Prostate gland (tissue), 2 donors: ENCODE data around the gene PLCB4. TPM values are rescaled to one million over a fixed set of nuclear protein-coding genes. Genes with fewer than 3 reads are reported as not detected.

ENCODE experiments used
- DNase-seq: peaks from one replicate; pipeline ENCODE4 v3.0.0-alpha.2; 2019; ENCODE audit warnings: low spot score
- H3K27ac ChIP-seq, 2 donors: fragments of 200-600 bp; sonication (generic); 2 replicates each; pipeline ENCODE4 v1.5.1; 2017 to 2019
- H3K27me3 ChIP-seq: fragments of 200-600 bp; sonication (generic); replicated peaks from 2 replicates; pipeline ENCODE4 v1.5.1; 2019; ENCODE audit not compliant: insufficient read depth
- H3K36me3 ChIP-seq, 2 donors: fragments of 200-600 bp; sonication (generic); 1 replicate in 1 of 2; 2 replicates in 1 of 2; pipeline versions ENCODE4 v1.5.1 to v1.8.1; 2017 to 2019
- H3K4me1 ChIP-seq: fragments of 200-600 bp; sonication (generic); replicated peaks from 2 replicates; pipeline ENCODE4 v1.5.1; 2019
- H3K4me3 ChIP-seq, 2 donors: fragments of 200-600 bp; sonication (generic); 2 replicates each; pipeline ENCODE4 v1.5.1; 2017 to 2019
- H3K9me3 ChIP-seq: fragments of 200-600 bp; sonication (generic); 2 replicates; pipeline ENCODE4 v1.5.1; 2017
- CTCF ChIP-seq, 4 experiments: fragments of 200-600 bp in 2 of 4; fragments of 450-650 bp in 2 of 4; sonication (generic) in 2 of 4; IDR thresholded peaks; 1 replicate in 3 of 4; 2 replicates in 1 of 4; pipeline ENCODE4 v1.5.1; 2016 to 2019; ENCODE audit warnings: antibody characterized with exemption in 4 of 4, mild to moderate bottlenecking in 2 of 4, moderate library complexity in 2 of 4
- POLR2A ChIP-seq: fragments of 450-650 bp; IDR thresholded peaks from one replicate; pipeline ENCODE4 v1.6.1; 2016; ENCODE audit warnings: antibody characterized with exemption, mild to moderate bottlenecking
- POLR2AphosphoS5 ChIP-seq: sonication (generic); formaldehyde crosslinking; IDR thresholded peaks from one replicate; pipeline ENCODE4 v1.6.1; 2017; ENCODE audit warnings: antibody characterized with exemption
- WGBS: methylation state at CpG from one replicate; pipeline ENCODE4 v1.1.5; 2018; 5-methylcytosine and 5-hydroxymethylcytosine counted together
- intact Hi-C: fragments of 100-400 bp; cut with DNase I; formaldehyde crosslinking; loops from one replicate; pipeline ENCODE4 v1.14.2; 2022
- total RNA-seq, 2 donors: library from RNA; depleted of rRNA; stranded (reverse); fragments of >200 nt; gene quantifications; one replicate each; pipeline ENCODE4 v1.1.0, GENCODE V29; 2016

PLCB4 gene
- total RNA-seq, 2 donors from 2014 or later: 9.1 to 11.6 TPM

GRCh38 chr20:9390441-9390840 lies 321.6 kb downstream of the PLCB4 start:
- no peak overlapping the region for H3K27ac ChIP-seq
- H3K4me3 ChIP-seq: no peak overlapping the region
- no peak for DNase-seq
- intact Hi-C loops: no loop called here
- 33% methylated on average over 3 of the region's 3 CpGs for WGBS
- no peaks in the 10 kb centered on the region for H3K36me3 ChIP-seq
- H3K4me1 ChIP-seq: no peaks in the 10 kb centered on the region
- TF ChIP-seq POLR2A (no peak), CTCF (IDR thresholded peaks at IDR 0.05) (no peak), POLR2AphosphoS5 (no peak)
- no peaks in the 10 kb centered on the region for H3K9me3 ChIP-seq
- no peaks in the 10 kb centered on the region for H3K27me3 ChIP-seq

- no peak overlapping the region for H3K27ac ChIP-seq
- H3K4me1 ChIP-seq: no peaks in the 10 kb centered on the region
- no peaks in the 10 kb centered on the region for H3K36me3 ChIP-seq
- no peak overlapping the region for H3K4me3 ChIP-seq
- TF ChIP-seq POLR2A (no peak), CTCF (IDR thresholded peaks at IDR 0.05) (peak in 3 of 4 experiments; percentile 26 to 59 (median 58)), POLR2AphosphoS5 (no peak)
- H3K27me3 ChIP-seq: no peaks in the 10 kb centered on the region
- DNase-seq: peak; percentile 39
- intact Hi-C loops: no loop called here
- no peaks in the 10 kb centered on the region for H3K9me3 ChIP-seq
- WGBS: 30% methylated on average over 4 of the region's 4 CpGs
Observed at GRCh38 chr20:9392892-9393857, 324.3 kb downstream of the PLCB4 start.

GRCh38 chr20:9395971-9396370 lies 327.1 kb downstream of the PLCB4 start:
- intact Hi-C loops: no loop called here

GRCh38 chr20:9397928-9398327 lies 329.0 kb downstream of the PLCB4 start:
- intact Hi-C loops: no loop called here
- whole genome bisulfite sequencing: 90% methylated on average over 8 of the region's 8 CpGs
- H3K9me3 ChIP-seq: no peaks in the 10 kb centered on the region
- DNase-seq: no peak
- no peaks in the 10 kb centered on the region for H3K36me3 ChIP-seq
- no peaks in the 10 kb centered on the region for H3K4me1 ChIP-seq
- TF ChIP-seq CTCF (IDR thresholded peaks at IDR 0.05) (no peak), POLR2A (no peak)
- no peak overlapping the region for H3K4me3 ChIP-seq
- H3K27ac ChIP-seq: no peak overlapping the region
- no peaks in the 10 kb centered on the region for H3K27me3 ChIP-seq

More at GRCh38 chr20:9395971-9396370, 327.1 kb downstream of the PLCB4 start:
- H3K4me3 ChIP-seq: no peak overlapping the region
- no peaks in the 10 kb centered on the region for H3K4me1 ChIP-seq
- no peak for DNase-seq
- H3K27ac ChIP-seq: no peak overlapping the region
- 73% methylated on average over 1 of the region's 1 CpG for WGBS
- no peaks in the 10 kb centered on the region for H3K9me3 ChIP-seq
- H3K27me3 ChIP-seq: no peaks in the 10 kb centered on the region
- TF ChIP-seq POLR2A (no peak), CTCF (IDR thresholded peaks at IDR 0.05) (no peak), POLR2AphosphoS5 (no peak)
- no peaks in the 10 kb centered on the region for H3K36me3 ChIP-seq

GRCh38 chr20:9398882-9399281 lies 330.0 kb downstream of the PLCB4 start:
- no peak for TF ChIP-seq CTCF (IDR thresholded peaks at IDR 0.05)
- no peak for TF ChIP-seq POLR2AphosphoS5
- TF ChIP-seq POLR2A: no peak
- Histone ChIP-seq H3K27ac (no peak overlapping the region), H3K27me3 (no peaks in the 10 kb centered on the region), H3K9me3 (no peaks in the 10 kb centered on the region), H3K4me1 (no peaks in the 10 kb centered on the region), H3K36me3 (no peaks in the 10 kb centered on the region), H3K4me3 (no peak overlapping the region)
- DNase-seq: no peak
- intact Hi-C loops: no loop called here
- WGBS: 92% methylated on average over 4 of the region's 4 CpGs
